ENCODE results near the gene IFT88.

The IFT88 gene

GRCh38 chr13:20567881-20568528, 1.0 kb downstream of the IFT88 start:
- DNase-seq: no peak

- no peak for DNase-seq
Observed at GRCh38 chr13:20570517-20570916, 3.6 kb downstream of the IFT88 start.

- DNase-seq: no peak
Observed at GRCh38 chr13:20571676-20572075, 4.7 kb downstream of the IFT88 start.

GRCh38 chr13:20573186-20573585, 6.2 kb downstream of the IFT88 start:
- DNase-seq: no peak

- DNase-seq: no peak
Observed at GRCh38 chr13:20573636-20574035, 6.7 kb downstream of the IFT88 start.

GRCh38 chr13:20579191-20579590, 12.2 kb downstream of the IFT88 start:
- DNase-seq: no peak

GRCh38 chr13:20580257-20580656, 13.3 kb downstream of the IFT88 start:
- no peak for DNase-seq

- DNase-seq: no peak
Observed at GRCh38 chr13:20582026-20582425, 15.1 kb downstream of the IFT88 start.

GRCh38 chr13:20583803-20584293, 16.9 kb downstream of the IFT88 start:
- no peak for DNase-seq

GRCh38 chr13:20585371-20585770, 18.4 kb downstream of the IFT88 start:
- no peak for DNase-seq

GRCh38 chr13:20588529-20589110, 21.7 kb downstream of the IFT88 start:
- DNase-seq: no peak

- no peak for DNase-seq
Observed at GRCh38 chr13:20590561-20590960, 23.6 kb downstream of the IFT88 start.

GRCh38 chr13:20592606-20593005, 25.6 kb downstream of the IFT88 start:
- no peak for DNase-seq

- no peak for DNase-seq
Observed at GRCh38 chr13:20594280-20594679, 27.3 kb downstream of the IFT88 start.

- no peak for DNase-seq
Observed at GRCh38 chr13:20607015-20607414, 40.1 kb downstream of the IFT88 start.

GRCh38 chr13:20608438-20609020, 41.6 kb downstream of the IFT88 start:
- no peak for DNase-seq

GRCh38 chr13:20609145-20609544, 42.2 kb downstream of the IFT88 start:
- no peak for DNase-seq

- no peak for DNase-seq
Observed at GRCh38 chr13:20610006-20610405, 43.0 kb downstream of the IFT88 start.

GRCh38 chr13:20616059-20616797, 49.3 kb downstream of the IFT88 start:
- DNase-seq: no peak

- no peak for DNase-seq
Observed at GRCh38 chr13:20623000-20623399, 56.0 kb downstream of the IFT88 start.

- DNase-seq: no peak
Observed at GRCh38 chr13:20624213-20624612, 57.3 kb downstream of the IFT88 start.

GRCh38 chr13:20633802-20634201, 66.8 kb downstream of the IFT88 start:
- no peak for DNase-seq

- DNase-seq: no peak
Observed at GRCh38 chr13:20636079-20636478, 69.1 kb downstream of the IFT88 start.

- DNase-seq: no peak
Observed at GRCh38 chr13:20637811-20638210, 70.9 kb downstream of the IFT88 start.

Measured in stimulated activated CD4-positive, alpha-beta T cell treated with anti-CD3 and anti-CD28 coated beads, Interleukin-4, amount 100 ng/mL, for 24 hours (primary cell).